Cardiac fibroblast (primary cell): ENCODE results near the gene SLC25A21.

Experiments
- DNase-seq, 2 donors: peaks; one replicate each; pipeline versions ENCODE4 v3.0.0 to v3.0.0-alpha.2; 2010; ENCODE audit warnings: low read depth in 2 of 2
- H3K4me3 ChIP-seq, 2 donors: replicated peaks in 1 of 2; 1 replicate in 1 of 2; 2 replicates in 1 of 2; pipeline ENCODE4 v1.5.1; 2011; ENCODE audit warnings: low read depth in 2 of 2, low read length in 2 of 2, mild to moderate bottlenecking in 2 of 2, moderate library complexity in 1 of 2
- TF ChIP-seq, protein P1 (sequence below): IDR thresholded peaks from one replicate; pipeline ENCODE4 v1.5.1; 2011; ENCODE audit warnings: low read depth, mild to moderate bottlenecking, low read length, inconsistent platforms

SLC25A21 gene

DNA sequence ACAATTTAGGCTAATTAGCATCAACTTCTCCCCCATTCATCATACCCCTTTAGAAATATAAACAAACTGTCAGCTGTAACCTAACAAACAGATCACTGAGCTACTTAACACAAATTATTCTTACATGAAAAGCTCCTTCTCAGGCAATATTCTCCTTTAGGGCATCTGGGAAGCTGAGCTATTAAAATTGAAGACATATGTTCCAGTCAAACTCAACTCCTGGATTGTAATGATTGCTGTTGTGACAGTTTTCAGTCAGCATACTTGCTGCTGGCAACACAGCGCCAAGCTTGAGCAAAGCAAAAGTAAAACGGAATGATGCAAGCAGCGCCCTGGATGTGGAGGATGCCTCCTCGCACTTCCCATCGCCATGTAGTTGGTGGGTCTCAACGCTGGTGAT lies 82.4 kb downstream of the SLC25A21 start:
- DNase-seq = no peak
- H3K4me3 ChIP-seq = no peak overlapping the region
- TF ChIP-seq, protein P1, sequence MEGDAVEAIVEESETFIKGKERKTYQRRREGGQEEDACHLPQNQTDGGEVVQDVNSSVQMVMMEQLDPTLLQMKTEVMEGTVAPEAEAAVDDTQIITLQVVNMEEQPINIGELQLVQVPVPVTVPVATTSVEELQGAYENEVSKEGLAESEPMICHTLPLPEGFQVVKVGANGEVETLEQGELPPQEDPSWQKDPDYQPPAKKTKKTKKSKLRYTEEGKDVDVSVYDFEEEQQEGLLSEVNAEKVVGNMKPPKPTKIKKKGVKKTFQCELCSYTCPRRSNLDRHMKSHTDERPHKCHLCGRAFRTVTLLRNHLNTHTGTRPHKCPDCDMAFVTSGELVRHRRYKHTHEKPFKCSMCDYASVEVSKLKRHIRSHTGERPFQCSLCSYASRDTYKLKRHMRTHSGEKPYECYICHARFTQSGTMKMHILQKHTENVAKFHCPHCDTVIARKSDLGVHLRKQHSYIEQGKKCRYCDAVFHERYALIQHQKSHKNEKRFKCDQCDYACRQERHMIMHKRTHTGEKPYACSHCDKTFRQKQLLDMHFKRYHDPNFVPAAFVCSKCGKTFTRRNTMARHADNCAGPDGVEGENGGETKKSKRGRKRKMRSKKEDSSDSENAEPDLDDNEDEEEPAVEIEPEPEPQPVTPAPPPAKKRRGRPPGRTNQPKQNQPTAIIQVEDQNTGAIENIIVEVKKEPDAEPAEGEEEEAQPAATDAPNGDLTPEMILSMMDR = no peak

DNA sequence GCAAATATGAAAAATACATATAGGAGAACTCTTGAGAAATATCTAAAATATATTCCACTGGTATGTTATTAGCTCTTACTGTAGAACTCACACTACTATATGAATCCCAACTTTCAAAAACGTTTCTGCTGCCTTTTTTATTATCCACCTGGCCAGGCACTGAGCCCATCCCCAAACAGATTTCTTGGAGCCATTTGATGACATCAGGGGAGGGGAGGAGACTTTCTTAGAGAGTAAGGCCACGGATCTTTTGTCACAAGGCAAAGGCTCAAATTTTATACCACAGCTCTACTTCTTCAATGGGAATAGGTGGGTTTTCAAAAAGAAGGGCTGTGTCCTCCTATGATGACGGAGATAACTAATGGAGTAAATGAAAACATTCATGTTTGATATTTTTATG lies 83.0 kb downstream of the SLC25A21 start:
- no peak for DNase-seq
- H3K4me3 ChIP-seq = no peak overlapping the region
- TF ChIP-seq, protein P1 = no peak

DNA sequence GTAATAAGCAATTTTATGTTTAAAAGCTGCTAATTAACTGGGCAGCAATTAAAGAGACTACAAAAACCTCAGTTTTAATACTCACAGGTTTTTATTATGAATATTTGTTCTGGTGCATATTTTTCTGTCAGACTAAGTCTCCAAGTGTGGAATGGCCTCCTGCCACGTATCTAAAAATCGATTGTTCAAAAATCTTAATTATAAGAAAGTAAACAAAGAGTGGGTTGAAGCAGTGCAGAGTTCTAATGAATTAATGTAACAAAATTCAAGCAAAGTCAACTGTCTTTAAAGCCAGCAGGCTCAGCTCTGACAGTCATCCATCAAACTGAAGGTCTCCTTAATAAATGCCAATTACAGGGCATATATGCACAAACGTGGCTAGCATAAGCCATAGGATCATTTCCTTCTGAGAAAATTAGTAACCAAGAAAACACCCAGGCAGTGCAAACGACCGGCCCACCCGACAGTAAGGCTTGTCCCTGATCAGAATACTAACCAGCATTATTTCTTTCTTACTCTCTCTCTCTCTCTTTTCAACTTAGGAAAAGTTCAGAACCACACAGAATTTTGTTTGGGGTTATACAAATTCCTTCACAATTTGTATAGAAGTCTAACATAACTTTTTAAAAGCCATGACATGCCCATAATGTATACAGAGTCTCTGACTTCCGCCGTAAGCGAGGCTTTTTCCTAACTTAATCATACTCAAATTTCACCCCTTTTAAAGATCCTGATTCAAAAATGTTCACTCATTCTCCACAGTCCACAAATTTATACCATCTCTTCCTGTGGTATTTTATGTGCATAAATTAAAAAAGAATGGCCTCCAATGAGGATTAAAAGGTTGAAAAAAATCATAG lies 83.8 kb downstream of the SLC25A21 start:
- no peak overlapping the region for H3K4me3 ChIP-seq
- no peak for DNase-seq
- TF ChIP-seq, protein P1 = no peak

DNA sequence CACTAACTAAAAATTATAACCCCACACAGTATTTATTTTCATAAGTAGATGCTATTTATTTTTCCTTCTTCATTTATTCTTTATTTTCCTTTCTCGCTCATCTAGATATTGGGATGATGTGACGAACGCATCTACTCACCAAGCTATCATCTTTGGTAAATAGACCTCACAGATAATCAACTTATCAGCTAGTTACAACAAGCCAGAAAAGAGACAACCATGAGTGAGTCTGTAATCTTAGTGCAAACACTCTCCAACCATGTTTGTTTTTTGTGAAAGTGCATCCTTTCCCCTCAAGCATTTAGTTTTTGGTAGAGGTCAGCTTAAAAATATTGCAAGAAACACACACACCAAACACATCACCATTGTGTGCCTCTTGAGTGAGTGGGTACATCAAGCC lies 84.9 kb downstream of the SLC25A21 start:
- H3K4me3 ChIP-seq = no peak overlapping the region
- DNase-seq = no peak
- TF ChIP-seq, protein P1 = no peak

DNA sequence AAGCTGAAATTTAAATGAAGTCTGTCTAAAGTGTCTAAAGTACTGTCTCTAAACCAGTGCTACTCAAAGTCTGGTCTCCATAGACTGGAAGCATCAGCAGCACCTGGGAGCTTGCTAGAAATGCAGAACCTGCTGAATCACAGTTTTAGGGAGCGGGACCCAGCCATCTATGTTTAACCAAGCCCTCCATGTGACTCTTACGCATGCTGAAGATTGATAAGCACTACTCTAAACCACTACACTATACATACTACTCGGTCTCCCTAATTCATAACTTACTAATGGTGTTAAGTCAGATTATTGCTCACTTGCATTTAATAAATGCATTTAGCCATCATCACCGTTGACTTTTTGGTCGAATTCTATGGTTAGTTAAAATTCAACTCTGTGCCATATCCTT lies 88.8 kb downstream of the SLC25A21 start:
- H3K4me3 ChIP-seq = no peak overlapping the region
- TF ChIP-seq, protein P1 = no peak
- no peak for DNase-seq

DNA sequence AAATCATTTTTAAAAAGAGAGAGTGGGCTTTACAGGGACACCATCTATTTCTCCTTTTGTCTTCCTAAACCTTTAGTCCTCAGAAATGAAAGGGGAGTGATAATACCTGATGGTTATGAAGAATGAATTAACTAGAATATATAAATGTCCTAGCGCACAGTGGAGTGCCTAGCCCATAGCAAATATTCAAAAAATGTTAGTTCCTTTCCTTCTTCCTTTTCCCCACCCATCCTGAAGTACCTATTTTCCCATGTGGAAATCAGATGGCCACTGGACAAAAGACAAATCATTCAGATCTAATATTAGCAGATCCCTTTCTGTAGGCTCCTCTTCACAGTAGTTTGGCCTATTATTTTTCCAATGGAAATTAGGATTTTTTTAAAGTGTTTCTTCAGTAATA lies 90.0 kb downstream of the SLC25A21 start:
- DNase-seq = no peak
- no peak overlapping the region for H3K4me3 ChIP-seq
- TF ChIP-seq, protein P1 = no peak

DNA sequence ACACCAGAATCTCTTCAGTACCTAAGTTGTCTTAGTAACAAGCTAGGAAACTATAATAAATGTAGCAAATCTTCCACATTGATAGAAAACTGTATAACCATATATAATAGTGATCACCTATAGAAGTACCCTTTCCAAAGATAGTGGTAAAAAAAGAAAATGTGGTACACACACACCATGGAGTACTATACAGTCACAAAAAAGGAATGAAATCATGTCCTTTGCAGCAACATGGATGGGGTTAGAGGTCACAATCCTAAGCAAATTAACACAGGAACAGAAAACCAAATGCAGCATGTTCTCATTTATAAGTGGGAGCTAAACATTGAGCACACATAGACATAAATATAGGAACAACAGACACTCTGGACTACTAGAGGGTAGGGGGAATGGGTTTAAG lies 90.5 kb downstream of the SLC25A21 start:
- no peak for DNase-seq
- TF ChIP-seq, protein P1 = no peak
- no peak overlapping the region for H3K4me3 ChIP-seq
